ENCODE results near the gene BORA.

DNA sequence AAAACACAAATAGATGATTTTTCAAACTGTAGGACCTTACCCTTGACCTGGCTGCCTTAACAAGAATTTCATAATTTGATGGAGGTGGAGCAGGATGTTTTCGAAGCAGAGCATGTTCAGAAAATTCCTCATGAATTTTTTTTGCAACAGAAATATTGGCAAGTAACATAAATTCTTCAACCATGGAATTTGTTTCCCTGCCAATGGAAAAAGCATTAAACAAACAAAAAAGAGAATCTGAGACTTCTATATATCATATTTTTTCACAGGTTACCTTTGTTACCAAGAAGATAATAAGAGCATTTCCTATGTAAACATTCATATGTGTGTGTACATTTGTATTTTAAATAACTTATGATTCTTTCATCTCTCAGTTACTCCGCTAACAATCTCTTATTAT lies 35.7 kb downstream of the BORA start:
- no peak for TF ChIP-seq POLR2A (IDR thresholded peaks at IDR 0.05; ENCODE audit: low read depth)
- TF ChIP-seq CTCF (IDR thresholded peaks at IDR 0.05) = no peak

All from esophagus muscularis mucosa (tissue), 3 donors.